Natural killer cell (primary cell): ENCODE data around the gene DLAT. TPM values are rescaled to one million over a fixed set of nuclear protein-coding genes. Genes with fewer than 3 reads are reported as not detected.
"Not testable (repeated sequence)": the region's sequence is repeated elsewhere in the genome, so short reads cannot be mapped to it uniquely, and the experiment has no call there.

ENCODE experiments used
- ATAC-seq, 3 donors: fragments of 150-1000 bp in 2 of 3; fragments of 200-7000 bp in 1 of 3; cut with Tn5 transposase; 1 replicate in 1 of 3; 2 replicates in 2 of 3; pipeline ENCODE4 v1.10.0; 2021; ENCODE audit warnings: mild to moderate bottlenecking in 2 of 3, moderate library complexity in 2 of 3
- DNase-seq, 2 donors: peaks; one replicate each; pipeline versions ENCODE4 v3.0.0 to v3.0.0-alpha.2; 2013 to 2021; ENCODE audit warnings: mixed read lengths in 1 of 2
- H3K27ac ChIP-seq: one replicate; pipeline ENCODE4 v1.5.1; 2013; ENCODE audit warnings: mild to moderate bottlenecking, low read length
- H3K27me3 ChIP-seq: one replicate; pipeline ENCODE4 v1.6.1; 2013; ENCODE audit warnings: low read length; ENCODE audit not compliant: control insufficient read depth, insufficient read depth
- H3K36me3 ChIP-seq: one replicate; pipeline ENCODE4 v1.6.1; 2013; ENCODE audit warnings: low read length; ENCODE audit not compliant: control insufficient read depth, insufficient read depth
- H3K4me1 ChIP-seq: one replicate; pipeline ENCODE4 v1.6.1; 2013; ENCODE audit warnings: low read length; ENCODE audit not compliant: control insufficient read depth, insufficient read depth
- H3K4me3 ChIP-seq: one replicate; pipeline ENCODE4 v1.5.1; 2013; ENCODE audit warnings: low read length
- H3K9me3 ChIP-seq: one replicate; pipeline ENCODE4 v1.6.1; 2013; ENCODE audit warnings: low read length; ENCODE audit not compliant: control insufficient read depth, insufficient read depth
- H3K27ac Mint-ChIP-seq, 2 donors: one replicate each; pipeline ENCODE4 v1.8.0; 2022; ENCODE audit warnings: mild to moderate bottlenecking in 2 of 2, mixed read lengths in 2 of 2, moderate library complexity in 1 of 2
- H3K27me3 Mint-ChIP-seq, 2 donors: one replicate each; pipeline ENCODE4 v1.8.0; 2022; ENCODE audit warnings: low read depth in 2 of 2, mixed read lengths in 2 of 2
- H3K36me3 Mint-ChIP-seq: one replicate; pipeline ENCODE4 v1.8.0; 2022; ENCODE audit warnings: mixed read lengths
- H3K4me1 Mint-ChIP-seq, 2 donors: one replicate each; pipeline ENCODE4 v1.8.0; 2022; ENCODE audit warnings: mixed read lengths in 2 of 2
- H3K4me3 Mint-ChIP-seq: one replicate; pipeline ENCODE4 v1.8.0; 2022; ENCODE audit warnings: mild to moderate bottlenecking, moderate library complexity, mixed read lengths
- H3K9me3 Mint-ChIP-seq, 2 donors: one replicate each; pipeline ENCODE4 v1.8.0; 2022; ENCODE audit warnings: mixed read lengths in 2 of 2
- WGBS: methylation state at CpG from one replicate; pipeline ENCODE4 v1.1.7; 2013; ENCODE audit warnings: missing lambda C conversion rate; ENCODE audit not compliant: insufficient coverage; 5-methylcytosine and 5-hydroxymethylcytosine counted together
- intact Hi-C: fragments of 100-400 bp; cut with micrococcal nuclease; formaldehyde crosslinking; loops from one replicate; pipeline ENCODE4 v1.14.2; 2022
- total RNA-seq, 4 donors: library from RNA; stranded (reverse); fragments of 120-200 nt in 1 of 4; gene quantifications; one replicate each; pipeline versions ENCODE4 v1.2.3 to v1.2.4, GENCODE V29; 2013 to 2022
- TF ChIP-seq, protein P1 (sequence below): fragments of 200-600 bp; IDR thresholded peaks from one replicate; pipeline ENCODE4 v1.8.0; 2022; ENCODE audit warnings: antibody characterized with exemption

Gene DLAT
- total RNA-seq, 3 donors from 2014 or later (not counting 1 experiment from before 2014, with no cell fraction given), result 12.6 to 16.2 (median 15.5) TPM

- peaks cover 13% of the 10 kb centered on the region for H3K36me3 Mint-ChIP-seq
- H3K36me3 ChIP-seq, result peaks cover 49% of the 10 kb centered on the region
Observed at GRCh38 chr11:112037527-112037926, 12.3 kb downstream of the DLAT start.

DNA sequence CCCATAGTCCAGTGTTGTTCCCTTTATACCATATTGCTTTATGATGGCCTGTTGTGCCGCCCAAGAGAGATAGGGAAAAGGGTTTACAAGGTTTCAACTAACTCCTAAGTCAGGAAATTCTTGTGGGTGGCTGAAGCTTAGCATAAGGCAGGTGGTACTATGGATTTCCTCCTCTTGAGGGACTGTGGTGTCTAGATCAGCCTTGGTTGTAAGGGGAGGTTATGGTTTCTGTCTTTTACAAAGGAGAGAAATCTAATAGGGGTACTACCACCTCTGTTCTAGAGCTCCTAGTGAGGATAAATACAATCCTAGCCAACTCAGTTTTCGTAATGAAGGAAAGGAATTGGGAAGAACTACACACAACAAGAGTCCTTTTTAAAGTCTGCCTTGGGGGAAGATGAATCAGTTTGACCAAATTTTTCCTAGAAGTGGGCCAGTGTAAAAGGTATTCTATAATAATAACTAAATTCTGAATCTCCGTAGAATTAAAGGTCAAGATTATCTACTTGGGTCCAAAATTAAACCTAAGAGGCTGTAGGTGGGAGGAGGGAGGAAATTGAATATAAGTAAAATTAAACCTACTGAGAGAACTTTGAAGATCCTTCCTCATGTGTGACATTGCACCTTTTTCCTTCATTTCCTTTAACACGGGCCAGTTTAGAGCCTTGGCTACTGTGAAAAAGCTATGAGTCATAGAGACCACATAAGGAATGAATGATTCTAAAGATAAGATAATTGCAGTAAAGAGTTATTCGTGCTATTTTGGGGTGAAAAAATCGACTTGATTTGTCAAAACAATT is 17.2 kb downstream of the DLAT start:
- Histone ChIP-seq H3K4me3 (no peak overlapping the region), H3K27me3 (no peaks in the 10 kb centered on the region), H3K27ac (no peak overlapping the region), H3K9me3 (no peaks in the 10 kb centered on the region), H3K4me1 (no peaks in the 10 kb centered on the region), H3K36me3 (peaks cover 61% of the 10 kb centered on the region)
- H3K4me1 Mint-ChIP-seq, result peaks cover 8 to 14% of the 10 kb centered on the region in 2 donors
- no peak for ATAC-seq
- no peak overlapping the region for H3K27ac Mint-ChIP-seq
- intact Hi-C loops, result no loop called here
- no peaks in the 10 kb centered on the region for H3K9me3 Mint-ChIP-seq
- no peak overlapping the region for H3K4me3 Mint-ChIP-seq
- peaks cover 13% of the 10 kb centered on the region for H3K36me3 Mint-ChIP-seq
- no peaks in the 10 kb centered on the region for H3K27me3 Mint-ChIP-seq
- 100% methylated on average over 1 of the region's 6 CpGs for WGBS
- DNase-seq, result no peak
- TF ChIP-seq, protein P1, sequence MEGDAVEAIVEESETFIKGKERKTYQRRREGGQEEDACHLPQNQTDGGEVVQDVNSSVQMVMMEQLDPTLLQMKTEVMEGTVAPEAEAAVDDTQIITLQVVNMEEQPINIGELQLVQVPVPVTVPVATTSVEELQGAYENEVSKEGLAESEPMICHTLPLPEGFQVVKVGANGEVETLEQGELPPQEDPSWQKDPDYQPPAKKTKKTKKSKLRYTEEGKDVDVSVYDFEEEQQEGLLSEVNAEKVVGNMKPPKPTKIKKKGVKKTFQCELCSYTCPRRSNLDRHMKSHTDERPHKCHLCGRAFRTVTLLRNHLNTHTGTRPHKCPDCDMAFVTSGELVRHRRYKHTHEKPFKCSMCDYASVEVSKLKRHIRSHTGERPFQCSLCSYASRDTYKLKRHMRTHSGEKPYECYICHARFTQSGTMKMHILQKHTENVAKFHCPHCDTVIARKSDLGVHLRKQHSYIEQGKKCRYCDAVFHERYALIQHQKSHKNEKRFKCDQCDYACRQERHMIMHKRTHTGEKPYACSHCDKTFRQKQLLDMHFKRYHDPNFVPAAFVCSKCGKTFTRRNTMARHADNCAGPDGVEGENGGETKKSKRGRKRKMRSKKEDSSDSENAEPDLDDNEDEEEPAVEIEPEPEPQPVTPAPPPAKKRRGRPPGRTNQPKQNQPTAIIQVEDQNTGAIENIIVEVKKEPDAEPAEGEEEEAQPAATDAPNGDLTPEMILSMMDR, result no peak

More at GRCh38 chr11:112037527-112037926, 12.3 kb downstream of the DLAT start:
- no peaks in the 10 kb centered on the region for H3K9me3 Mint-ChIP-seq
- no peak overlapping the region for H3K27ac Mint-ChIP-seq
- Histone ChIP-seq H3K4me3 (no peak overlapping the region), H3K27ac (no peak overlapping the region), H3K4me1 (no peaks in the 10 kb centered on the region), H3K27me3 (no peaks in the 10 kb centered on the region), H3K9me3 (no peaks in the 10 kb centered on the region)
- intact Hi-C loops, result no loop called here
- ATAC-seq (no peak), DNase-seq (no peak)
- H3K4me1 Mint-ChIP-seq, result peaks cover 3 to 14% of the 10 kb centered on the region in 2 donors
- no peaks in the 10 kb centered on the region for H3K27me3 Mint-ChIP-seq
- TF ChIP-seq, protein P1, result no peak
- no peak overlapping the region for H3K4me3 Mint-ChIP-seq

GRCh38 chr11:112042961-112043304 is 17.7 kb downstream of the DLAT start:
- Mint-ChIP-seq H3K4me3 (no peak overlapping the region), H3K27me3 (no peaks in the 10 kb centered on the region), H3K4me1 (peaks cover 8 to 14% of the 10 kb centered on the region in 2 donors), H3K9me3 (no peaks in the 10 kb centered on the region), H3K27ac (no peak overlapping the region), H3K36me3 (peaks cover 13% of the 10 kb centered on the region)
- ATAC-seq, result no peak
- TF ChIP-seq, protein P1, result no peak
- Histone ChIP-seq H3K36me3 (peaks cover 57% of the 10 kb centered on the region), H3K4me1 (no peaks in the 10 kb centered on the region), H3K4me3 (no peak overlapping the region), H3K27me3 (no peaks in the 10 kb centered on the region), H3K27ac (no peak overlapping the region), H3K9me3 (no peaks in the 10 kb centered on the region)
- WGBS, result no CpG with 5 or more reads among the region's 2 CpGs
- intact Hi-C loops, result no loop called here
- no peak for DNase-seq

GRCh38 chr11:112044961-112045360 is 19.8 kb downstream of the DLAT start:
- no peaks in the 10 kb centered on the region for H3K27me3 ChIP-seq
- H3K36me3 ChIP-seq, result peaks cover 50% of the 10 kb centered on the region
- no peak overlapping the region for H3K27ac ChIP-seq
- ATAC-seq (no peak), DNase-seq (no peak)
- H3K4me3 ChIP-seq, result no peak overlapping the region
- Mint-ChIP-seq H3K4me3 (no peak overlapping the region), H3K27me3 (no peaks in the 10 kb centered on the region), H3K27ac (no peak overlapping the region), H3K9me3 (no peaks in the 10 kb centered on the region), H3K4me1 (peaks cover 8 to 14% of the 10 kb centered on the region in 2 donors), H3K36me3 (peaks cover 7% of the 10 kb centered on the region)
- no peaks in the 10 kb centered on the region for H3K4me1 ChIP-seq
- WGBS, result 99% methylated on average over 4 of the region's 4 CpGs
- H3K9me3 ChIP-seq, result no peaks in the 10 kb centered on the region
- intact Hi-C loops, result no loop called here
- TF ChIP-seq, protein P1, result no peak

GRCh38 chr11:112046647-112047046 is 21.4 kb downstream of the DLAT start:
- peaks cover 46% of the 10 kb centered on the region for H3K36me3 ChIP-seq
- H3K4me1 Mint-ChIP-seq, result peaks cover 7 to 13% of the 10 kb centered on the region in 2 donors

More at GRCh38 chr11:112046647-112047046, 21.4 kb downstream of the DLAT start:
- H3K4me3 ChIP-seq, intact Hi-C loops, H3K4me1 ChIP-seq, H3K27me3 ChIP-seq, H3K36me3 Mint-ChIP-seq, H3K27me3 Mint-ChIP-seq, H3K4me3 Mint-ChIP-seq, ATAC-seq, H3K27ac Mint-ChIP-seq, H3K27ac ChIP-seq, H3K9me3 Mint-ChIP-seq, H3K9me3 ChIP-seq, DNase-seq: not testable (repeated sequence)
- WGBS, result 100% methylated on average over 1 of the region's 2 CpGs
